Stimulated activated naive CD8-positive, alpha-beta T cell treated with anti-CD3 and anti-CD28 coated beads, Interleukin-15, Interleukin-2, amounts not matched to agents 100 ng/mL and 50 ng/mL, for 24 hours (primary cell): ENCODE measurements around the gene TP53BP1.
"Not testable (repeated sequence)": the region's sequence is repeated elsewhere in the genome, so short reads cannot be mapped to it uniquely, and the experiment has no call there.

ENCODE experiments used
- H3K27ac Mint-ChIP-seq: one replicate; pipeline ENCODE4 v1.8.0; 2021; ENCODE audit warnings: mild to moderate bottlenecking, mixed read lengths
- H3K27me3 Mint-ChIP-seq: one replicate; pipeline ENCODE4 v1.8.0; 2021; ENCODE audit warnings: mixed read lengths
- H3K36me3 Mint-ChIP-seq: one replicate; pipeline ENCODE4 v1.8.0; 2021; ENCODE audit warnings: low read depth, mixed read lengths
- H3K4me1 Mint-ChIP-seq: one replicate; pipeline ENCODE4 v1.8.0; 2021; ENCODE audit warnings: low read depth, mixed read lengths
- H3K4me3 Mint-ChIP-seq: one replicate; pipeline ENCODE4 v1.8.0; 2021; ENCODE audit warnings: mild to moderate bottlenecking, mixed read lengths
- H3K9me3 Mint-ChIP-seq: one replicate; pipeline ENCODE4 v1.8.0; 2021; ENCODE audit warnings: mixed read lengths

The TP53BP1 gene

GRCh38 chr15:43492673-43493601, at the start of gene TP53BP1:
TP53BP1 (minus strand) TSS chr15:43493156; CDS start chr15:43493043, 113 bp downstream.
- Mint-ChIP-seq H3K4me3 (peak within 1 kb of the TSS; percentile 92), H3K4me1 (peaks cover 35% of the 10 kb centered on the region), H3K9me3 (no peaks in the 10 kb centered on the region), H3K27ac (peak within 1 kb of the TSS; percentile 94), H3K27me3 (no peaks in the 10 kb centered on the region), H3K36me3 (peaks cover 23% of the 10 kb centered on the region)

GRCh38 chr15:43541785-43542184, 48.8 kb upstream of the TP53BP1 start:
- Mint-ChIP-seq H3K4me3 (no peak overlapping the region), H3K4me1 (no peaks in the 10 kb centered on the region), H3K9me3 (no peaks in the 10 kb centered on the region), H3K27me3 (no peaks in the 10 kb centered on the region), H3K36me3 (peaks cover 19% of the 10 kb centered on the region), H3K27ac (no peak overlapping the region)

GRCh38 chr15:43538091-43538490, 45.1 kb upstream of the TP53BP1 start:
- H3K4me3 Mint-ChIP-seq, result no peak overlapping the region
- H3K36me3 Mint-ChIP-seq, result peaks cover 11% of the 10 kb centered on the region
- H3K4me1 Mint-ChIP-seq, result no peaks in the 10 kb centered on the region
- H3K9me3 Mint-ChIP-seq, result no peaks in the 10 kb centered on the region
- H3K27ac Mint-ChIP-seq, result no peak overlapping the region
- no peaks in the 10 kb centered on the region for H3K27me3 Mint-ChIP-seq

GRCh38 chr15:43534897-43535296, 41.9 kb upstream of the TP53BP1 start:
- Mint-ChIP-seq H3K4me3 (no peak overlapping the region), H3K27me3 (no peaks in the 10 kb centered on the region), H3K27ac (no peak overlapping the region), H3K4me1 (no peaks in the 10 kb centered on the region), H3K9me3 (no peaks in the 10 kb centered on the region), H3K36me3 (peaks cover 11% of the 10 kb centered on the region)

GRCh38 chr15:43532826-43533225, 39.9 kb upstream of the TP53BP1 start:
- not testable (repeated sequence) for H3K27ac Mint-ChIP-seq, H3K4me3 Mint-ChIP-seq, H3K36me3 Mint-ChIP-seq, H3K4me1 Mint-ChIP-seq, H3K27me3 Mint-ChIP-seq, H3K9me3 Mint-ChIP-seq

- Mint-ChIP-seq H3K27me3 (no peaks in the 10 kb centered on the region), H3K4me3 (no peak overlapping the region), H3K4me1 (no peaks in the 10 kb centered on the region), H3K27ac (no peak overlapping the region), H3K9me3 (no peaks in the 10 kb centered on the region), H3K36me3 (no peaks in the 10 kb centered on the region)
These were observed 38.2 kb upstream of the TP53BP1 start for GRCh38 chr15:43531018-43531670.

- no peaks in the 10 kb centered on the region for H3K27me3 Mint-ChIP-seq
- no peak overlapping the region for H3K27ac Mint-ChIP-seq
- H3K36me3 Mint-ChIP-seq, result no peaks in the 10 kb centered on the region
- no peak overlapping the region for H3K4me3 Mint-ChIP-seq
- no peaks in the 10 kb centered on the region for H3K9me3 Mint-ChIP-seq
- no peaks in the 10 kb centered on the region for H3K4me1 Mint-ChIP-seq
These were observed 36.8 kb upstream of the TP53BP1 start for GRCh38 chr15:43529587-43530345.

GRCh38 chr15:43529141-43529540, 36.2 kb upstream of the TP53BP1 start:
- Mint-ChIP-seq H3K4me3 (no peak overlapping the region), H3K4me1 (no peaks in the 10 kb centered on the region), H3K36me3 (no peaks in the 10 kb centered on the region), H3K9me3 (no peaks in the 10 kb centered on the region), H3K27ac (no peak overlapping the region), H3K27me3 (no peaks in the 10 kb centered on the region)

GRCh38 chr15:43528542-43529007, 35.6 kb upstream of the TP53BP1 start:
- no peaks in the 10 kb centered on the region for H3K36me3 Mint-ChIP-seq
- H3K4me3 Mint-ChIP-seq, result no peak overlapping the region
- no peaks in the 10 kb centered on the region for H3K4me1 Mint-ChIP-seq
- no peaks in the 10 kb centered on the region for H3K9me3 Mint-ChIP-seq
- H3K27ac Mint-ChIP-seq, result no peak overlapping the region
- H3K27me3 Mint-ChIP-seq, result no peaks in the 10 kb centered on the region

GRCh38 chr15:43527802-43528541, 35.0 kb upstream of the TP53BP1 start:
- Mint-ChIP-seq H3K27me3 (no peaks in the 10 kb centered on the region), H3K9me3 (no peaks in the 10 kb centered on the region), H3K4me3 (no peak overlapping the region), H3K27ac (no peak overlapping the region), H3K4me1 (no peaks in the 10 kb centered on the region), H3K36me3 (no peaks in the 10 kb centered on the region)

GRCh38 chr15:43527016-43527801, 34.3 kb upstream of the TP53BP1 start:
- no peaks in the 10 kb centered on the region for H3K27me3 Mint-ChIP-seq
- no peaks in the 10 kb centered on the region for H3K4me1 Mint-ChIP-seq
- H3K9me3 Mint-ChIP-seq, result no peaks in the 10 kb centered on the region
- no peak overlapping the region for H3K4me3 Mint-ChIP-seq
- H3K27ac Mint-ChIP-seq, result no peak overlapping the region
- no peaks in the 10 kb centered on the region for H3K36me3 Mint-ChIP-seq

GRCh38 chr15:43526261-43526930, 33.4 kb upstream of the TP53BP1 start:
- no peak overlapping the region for H3K4me3 Mint-ChIP-seq
- no peaks in the 10 kb centered on the region for H3K4me1 Mint-ChIP-seq
- H3K27ac Mint-ChIP-seq, result no peak overlapping the region
- no peaks in the 10 kb centered on the region for H3K36me3 Mint-ChIP-seq
- H3K27me3 Mint-ChIP-seq, result no peaks in the 10 kb centered on the region
- H3K9me3 Mint-ChIP-seq, result no peaks in the 10 kb centered on the region

GRCh38 chr15:43525131-43525530, 32.2 kb upstream of the TP53BP1 start:
- H3K27ac Mint-ChIP-seq, result no peak overlapping the region
- no peak overlapping the region for H3K4me3 Mint-ChIP-seq
- no peaks in the 10 kb centered on the region for H3K36me3 Mint-ChIP-seq
- no peaks in the 10 kb centered on the region for H3K4me1 Mint-ChIP-seq
- H3K9me3 Mint-ChIP-seq, result no peaks in the 10 kb centered on the region
- no peaks in the 10 kb centered on the region for H3K27me3 Mint-ChIP-seq
